Hepatocyte (in vitro differentiated cells): ENCODE data around the gene CDK5R2. TPM values are rescaled to one million over a fixed set of nuclear protein-coding genes. Genes with fewer than 3 reads are reported as not detected.

Source experiments
- DNase-seq: peaks from one replicate; pipeline ENCODE4 v3.0.0-alpha.2; 2016; ENCODE audit warnings: low spot score
- H2AFZ ChIP-seq: fragments of 200-600 bp; sonication (generic); 2 replicates; pipeline ENCODE4 v1.6.0; 2016; ENCODE audit warnings: antibody characterized with exemption, mild to moderate bottlenecking
- H3K27ac ChIP-seq: fragments of 200-600 bp; sonication (generic); 2 replicates; pipeline ENCODE4 v1.5.1; 2016; ENCODE audit warnings: mild to moderate bottlenecking
- H3K27me3 ChIP-seq: fragments of 200-600 bp; sonication (generic); 2 replicates; pipeline ENCODE4 v1.6.1; 2016
- H3K36me3 ChIP-seq: fragments of 200-600 bp; sonication (generic); replicated peaks from 2 replicates; pipeline ENCODE4 v1.5.1; 2016; ENCODE audit warnings: low read depth; ENCODE audit not compliant: insufficient read depth
- H3K4me1 ChIP-seq: fragments of 200-600 bp; sonication (generic); 2 replicates; pipeline ENCODE4 v1.5.1; 2016; ENCODE audit warnings: mild to moderate bottlenecking, moderate library complexity; ENCODE audit not compliant: insufficient read depth
- H3K4me2 ChIP-seq: fragments of 200-600 bp; sonication (generic); 2 replicates; pipeline ENCODE4 v1.6.0; 2016
- H3K4me3 ChIP-seq: fragments of 200-600 bp; sonication (generic); 2 replicates; pipeline ENCODE4 v1.5.1; 2016; ENCODE audit warnings: mild to moderate bottlenecking
- H3K79me2 ChIP-seq: fragments of 200-600 bp; sonication (generic); 2 replicates; pipeline ENCODE4 v1.6.0; 2017; ENCODE audit warnings: mild to moderate bottlenecking
- H3K9me2 ChIP-seq: fragments of 200-600 bp; sonication (generic); replicated peaks from 2 replicates; pipeline ENCODE4 v1.6.0; 2017; ENCODE audit warnings: mild to moderate bottlenecking; ENCODE audit not compliant: insufficient read depth
- H3K9me3 ChIP-seq: fragments of 200-600 bp; sonication (generic); 2 replicates; pipeline ENCODE4 v1.5.1; 2016; ENCODE audit warnings: low read depth, mild to moderate bottlenecking
- H4K20me1 ChIP-seq: fragments of 200-600 bp; sonication (generic); 2 replicates; pipeline ENCODE4 v1.6.0; 2016; ENCODE audit warnings: mild to moderate bottlenecking; ENCODE audit not compliant: insufficient read depth, poor library complexity, severe bottlenecking
- CTCF ChIP-seq: fragments of 200-600 bp; sonication (generic); IDR thresholded peaks from 2 replicates; pipeline ENCODE4 v1.5.1; 2016; ENCODE audit warnings: antibody characterized with exemption, mild to moderate bottlenecking; ENCODE audit not compliant: poor library complexity
- EZH2 ChIP-seq: fragments of 200-600 bp; sonication (generic); IDR thresholded peaks from 2 replicates; pipeline ENCODE4 v1.6.1; 2016; ENCODE audit warnings: antibody characterized with exemption, mild to moderate bottlenecking, borderline replicate concordance
- EZH2phosphoT487 ChIP-seq: fragments of 200-600 bp; sonication (generic); IDR thresholded peaks from one replicate; pipeline ENCODE4 v1.6.1; 2018; ENCODE audit warnings: antibody characterized with exemption, mild to moderate bottlenecking, low read depth, moderate library complexity; ENCODE audit not compliant: unreplicated experiment, severe bottlenecking
- WGBS: methylation state at CpG from one replicate; pipeline ENCODE4 v1.1.6; 2016; ENCODE audit warnings: low lambda C conversion rate; ENCODE audit errors: missing lambda C conversion rate; 5-methylcytosine and 5-hydroxymethylcytosine counted together
- polyA plus RNA-seq: library from polyadenylated mRNA; unstranded; fragments of >200 nt; fragmentation: Nextera tagmentation; extraction: Ambion mirVana; gene quantifications from 2 replicates; pipeline ENCODE4 v1.2.1, GENCODE V29; 2016
- total RNA-seq: library from RNA; depleted of rRNA; stranded (reverse); fragments of >200 nt; gene quantifications from 2 replicates; pipeline ENCODE4 v1.2.3, GENCODE V29; 2014

Gene CDK5R2
- total and polyA plus RNA-seq, 2 experiments from 2014 or later, result 0.37 TPM; not detected in 1

DNA sequence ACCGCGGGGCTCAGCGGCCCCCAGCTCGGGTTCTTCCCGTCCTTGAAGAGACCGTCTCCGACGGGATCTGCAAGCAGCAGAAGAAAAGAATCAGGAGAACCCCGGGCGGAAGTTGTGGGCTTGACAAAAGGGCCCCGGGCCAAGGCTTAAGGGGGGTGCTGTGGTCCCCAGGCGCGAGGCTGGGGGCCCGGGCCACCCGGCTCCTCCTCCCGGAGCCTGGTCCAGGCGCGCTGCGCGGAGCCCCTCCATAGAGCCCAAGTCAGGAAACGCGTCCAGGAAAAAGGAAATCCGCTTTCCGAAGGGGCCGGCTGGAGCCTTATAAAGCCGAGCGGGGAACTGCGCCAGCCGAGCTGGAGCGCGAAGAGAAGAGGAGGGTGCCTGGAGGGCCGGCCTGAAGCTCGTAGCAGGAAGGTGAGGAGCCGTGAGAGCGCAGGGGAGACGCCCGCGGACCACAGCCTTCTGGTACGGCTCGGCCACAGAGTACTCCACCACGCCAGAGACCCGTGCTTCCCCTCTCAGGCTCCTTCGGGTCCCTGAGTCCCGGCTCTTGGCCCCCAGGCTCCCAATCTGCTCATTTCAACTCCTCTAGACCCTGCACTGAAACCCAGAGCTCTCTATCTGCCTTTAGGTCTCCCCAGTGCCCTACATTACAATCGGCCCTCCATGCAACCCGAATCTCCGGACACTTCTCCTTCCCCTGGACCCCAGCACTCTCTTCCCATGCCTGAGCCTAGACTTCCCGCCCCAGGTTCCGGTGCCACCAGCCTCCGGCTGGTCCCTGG lies 25.0 kb downstream of the CDK5R2 start:
- peak overlapping the region; percentile 70 for H3K4me2 ChIP-seq
- H4K20me1 ChIP-seq, result no peaks in the 10 kb centered on the region
- peak; percentile 54 for DNase-seq
- peak overlapping the region; percentile 26 for H2AFZ ChIP-seq
- peaks cover 92% of the 10 kb centered on the region for H3K27me3 ChIP-seq
- peaks cover 13% of the 10 kb centered on the region for H3K4me1 ChIP-seq
- no peak overlapping the region for H3K4me3 ChIP-seq
- H3K9me2 ChIP-seq, result no peaks in the 10 kb centered on the region
- H3K27ac ChIP-seq, result no peak overlapping the region
- WGBS, result 2% methylated on average over 50 of the region's 50 CpGs
- no peaks in the 10 kb centered on the region for H3K36me3 ChIP-seq
- no peaks in the 10 kb centered on the region for H3K9me3 ChIP-seq
- H3K79me2 ChIP-seq, result no peaks in the 10 kb centered on the region
- TF ChIP-seq CTCF (no peak), EZH2 (peak; percentile 63), EZH2phosphoT487 (peak; percentile 89)

DNA sequence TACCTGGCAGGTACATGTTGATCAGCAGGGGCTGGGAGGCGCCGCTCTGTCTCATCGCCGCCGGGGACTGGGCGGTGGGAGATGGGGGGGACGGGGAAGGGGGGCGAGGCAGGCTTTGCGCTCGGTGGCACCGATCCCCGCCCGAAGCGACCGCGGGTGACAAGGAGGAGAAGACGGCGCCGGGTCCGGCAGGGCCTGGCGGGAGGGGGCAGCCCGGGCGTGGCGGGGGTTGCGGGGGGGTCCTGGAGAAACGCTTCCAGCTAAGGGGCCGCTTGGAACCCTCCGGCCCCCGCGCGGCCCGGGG lies 25.5 kb downstream of the CDK5R2 start, which contains the start of gene FEV:
Gene FEV (minus strand): TSS at position 164 of the 304 bp plus-strand sequence. CDS start 109 bp downstream, at position 55.
- no CpG with 5 or more reads among the region's 32 CpGs for WGBS
- peaks cover 95% of the 10 kb centered on the region for H3K27me3 ChIP-seq
- peak within 1 kb of the TSS; percentile 70 for H3K4me2 ChIP-seq

GRCh38 chr2:218985325-218986091 lies 26.0 kb downstream of the CDK5R2 start:
- no peak overlapping the region for H3K4me3 ChIP-seq
- WGBS, result 5% methylated on average over 14 of the region's 49 CpGs
- peak overlapping the region; percentile 70 for H3K4me2 ChIP-seq

More for the DNA sequence above, 25.5 kb downstream of the CDK5R2 start, which contains the start of gene FEV:
- H3K36me3 ChIP-seq, result no peaks in the 10 kb centered on the region
- DNase-seq, result no peak
- no peaks in the 10 kb centered on the region for H3K9me3 ChIP-seq
- H3K27ac ChIP-seq, result no peak within 1 kb of the TSS
- no peaks in the 10 kb centered on the region for H3K9me2 ChIP-seq
- H2AFZ ChIP-seq, result peak within 1 kb of the TSS; percentile 26
- peaks cover 13% of the 10 kb centered on the region for H3K4me1 ChIP-seq
- no peaks in the 10 kb centered on the region for H3K79me2 ChIP-seq
- TF ChIP-seq EZH2phosphoT487 (peak; percentile 31), EZH2 (no peak)
- no peaks in the 10 kb centered on the region for H4K20me1 ChIP-seq
- H3K4me3 ChIP-seq, result no peak within 1 kb of the TSS

More at GRCh38 chr2:218985325-218986091, 26.0 kb downstream of the CDK5R2 start:
- Histone ChIP-seq H3K36me3 (no peaks in the 10 kb centered on the region), H3K9me3 (no peaks in the 10 kb centered on the region), H3K27ac (no peak overlapping the region), H3K79me2 (no peaks in the 10 kb centered on the region), H3K9me2 (no peaks in the 10 kb centered on the region), H3K4me1 (peaks cover 13% of the 10 kb centered on the region), H2AFZ (no peak overlapping the region), H4K20me1 (no peaks in the 10 kb centered on the region), H3K27me3 (peaks cover 97% of the 10 kb centered on the region)
- no peak for DNase-seq
- no peak for TF ChIP-seq CTCF
- no peak for TF ChIP-seq EZH2phosphoT487
- TF ChIP-seq EZH2, result peak; percentile 47
